Fibroblast of the conjunctiva (primary cell): ENCODE data around the gene HSP90AA1.
A peak's percentile ranks its signal among the peaks of the same experiment; 100 is the strongest.
"Not testable (repeated sequence)": the region's sequence is repeated elsewhere in the genome, so short reads cannot be mapped to it uniquely, and the experiment has no call there.

ENCODE experiments used
- DNase-seq: peaks from one replicate; pipeline ENCODE4 v3.0.0-alpha.2; 2010; ENCODE audit warnings: low read depth

The HSP90AA1 gene

DNA sequence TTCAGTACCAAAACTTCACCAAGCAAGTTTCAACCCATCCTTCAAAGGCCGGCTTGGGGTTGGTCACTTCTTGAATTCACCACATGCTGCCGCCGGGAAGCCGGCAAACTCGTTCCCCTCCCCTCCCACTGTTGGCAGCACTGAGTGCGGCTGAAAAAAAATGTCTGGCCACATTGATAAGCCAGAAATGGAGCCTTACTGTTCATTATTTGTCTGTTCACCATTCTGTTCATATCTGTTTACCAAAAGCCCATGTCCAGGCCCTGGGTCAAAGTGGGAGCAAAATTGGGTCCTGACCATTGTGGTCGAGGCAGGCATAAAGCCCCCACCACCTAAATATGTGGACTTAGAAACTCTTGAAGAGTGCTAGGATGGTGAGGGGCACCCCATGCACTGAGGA is 7.3 kb upstream of the HSP90AA1 start:
- DNase-seq: no peak

DNA sequence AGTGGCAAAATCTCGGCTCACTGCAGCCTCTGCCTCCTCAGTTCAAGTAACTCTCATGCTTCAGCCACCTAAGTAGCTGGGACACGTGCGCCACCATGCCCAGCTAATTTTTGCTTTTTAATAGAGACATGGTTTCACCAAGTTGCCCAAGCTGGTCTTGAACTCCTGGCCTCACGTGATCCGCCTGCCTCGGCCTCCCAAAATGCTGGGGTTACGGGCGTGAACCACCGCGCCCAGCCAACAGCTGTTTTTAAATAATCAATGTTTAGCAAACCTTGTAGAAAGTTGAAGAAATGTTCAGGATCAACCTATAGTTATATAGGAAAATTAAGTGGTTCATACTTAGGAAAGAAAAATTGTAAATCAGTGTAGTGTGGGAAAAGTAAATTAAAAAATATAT is 6.0 kb upstream of the HSP90AA1 start:
- DNase-seq: no peak

DNA sequence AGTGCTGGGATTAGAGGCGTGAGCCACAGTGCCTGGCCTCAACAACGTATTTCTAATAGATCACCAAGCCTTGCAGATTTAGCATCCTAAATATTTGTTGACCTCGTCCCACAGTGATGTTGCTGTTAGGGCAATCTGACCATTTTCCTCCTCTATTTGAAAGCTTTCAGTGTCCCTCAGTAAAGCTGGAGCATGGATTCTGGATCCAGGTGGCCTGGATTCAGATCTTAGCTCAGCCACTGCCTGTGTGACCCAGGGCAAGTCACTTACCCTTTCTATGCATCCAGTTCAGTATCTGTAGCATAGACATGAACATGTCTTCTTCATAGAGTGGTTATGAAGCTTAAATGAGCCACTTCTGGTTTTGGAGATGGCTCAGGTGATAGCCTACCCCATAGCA is 3.9 kb upstream of the HSP90AA1 start:
- no peak for DNase-seq

DNA sequence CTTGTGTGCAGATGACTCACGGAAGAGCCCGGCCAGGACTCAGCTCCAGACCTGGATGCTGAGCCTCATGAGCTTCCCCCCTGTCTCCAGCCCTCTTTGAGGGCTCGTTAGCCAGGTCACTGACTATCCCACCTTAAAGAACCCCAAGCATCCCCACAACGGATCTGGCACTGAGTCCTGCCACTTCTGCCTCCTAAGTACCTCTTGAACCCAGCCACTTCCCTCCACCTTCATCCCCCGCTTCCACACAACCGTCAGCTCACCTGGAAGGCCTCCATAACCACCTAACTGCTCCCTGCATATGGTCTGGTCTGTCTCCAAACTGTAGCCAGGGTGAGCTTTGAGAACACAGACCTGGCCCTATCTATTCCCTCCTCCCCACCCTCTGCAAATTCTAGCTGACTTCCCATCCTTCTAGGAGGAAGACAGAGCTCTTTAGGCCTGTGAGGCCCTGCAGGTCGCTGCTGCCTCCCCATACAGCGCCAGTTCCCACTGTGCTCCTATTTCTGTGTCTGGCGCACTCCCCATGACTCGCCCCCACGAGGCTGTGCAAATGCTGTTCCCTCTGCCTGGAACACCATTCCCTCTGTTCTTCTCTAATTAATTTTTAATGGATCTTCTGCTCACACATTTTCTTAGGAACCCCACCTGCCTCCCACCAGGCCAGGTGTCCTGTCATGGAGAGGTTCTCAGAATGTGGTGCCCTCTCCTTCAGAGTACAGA is 2.9 kb upstream of the HSP90AA1 start:
- no peak for DNase-seq

DNA sequence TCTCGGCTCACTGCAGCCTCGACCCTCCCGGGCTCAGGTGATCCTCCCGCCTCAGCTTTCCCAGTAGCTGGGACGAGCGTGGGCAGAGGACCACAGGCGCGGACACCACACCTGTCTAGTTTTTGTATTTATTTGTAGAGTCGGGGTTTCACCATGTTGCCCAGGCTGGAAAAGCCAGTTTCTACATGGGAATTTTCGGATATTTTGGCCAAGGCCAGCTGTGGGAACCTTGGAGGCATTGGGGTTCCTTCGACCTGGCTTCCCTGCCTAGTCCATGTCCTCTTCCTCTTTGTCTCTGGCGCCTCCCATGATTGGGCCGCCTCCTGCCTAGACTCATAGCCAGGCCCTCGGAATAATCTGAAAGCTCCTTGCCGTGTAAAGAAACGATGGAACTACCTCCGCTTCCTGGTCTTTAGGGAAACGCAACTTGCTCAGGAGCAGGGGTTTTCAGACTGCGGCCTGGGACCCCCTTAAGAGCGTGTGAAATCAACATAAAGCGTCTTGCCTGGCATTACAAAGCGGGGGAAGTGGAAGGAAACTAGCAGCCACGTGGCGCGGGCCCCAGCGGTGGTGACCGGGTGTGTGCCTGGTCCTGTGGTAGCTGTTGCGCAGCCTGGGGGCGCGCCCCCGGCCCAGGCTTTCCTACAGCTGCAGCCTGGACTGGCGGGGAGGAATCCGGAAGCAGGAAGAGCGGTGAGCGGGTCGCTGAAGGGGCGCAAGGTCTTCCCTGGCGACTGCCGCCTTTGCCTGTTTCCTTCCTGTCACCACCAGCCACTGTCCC is 1.4 kb upstream of the HSP90AA1 start:
- no peak for DNase-seq

DNA sequence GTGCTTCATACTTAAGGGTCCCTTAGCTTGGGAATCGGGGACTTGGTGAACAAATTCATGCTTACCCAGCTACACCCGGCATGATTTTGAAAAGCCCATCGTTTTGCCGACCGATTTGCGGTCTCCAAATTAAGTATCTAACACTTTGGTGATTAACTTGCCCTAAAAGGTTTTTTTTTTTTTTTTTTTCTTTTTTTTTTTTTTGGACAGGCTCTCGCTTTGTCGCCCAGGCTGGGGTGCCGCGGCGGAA is 843 bp upstream of the HSP90AA1 start:
- DNase-seq: no peak

DNA sequence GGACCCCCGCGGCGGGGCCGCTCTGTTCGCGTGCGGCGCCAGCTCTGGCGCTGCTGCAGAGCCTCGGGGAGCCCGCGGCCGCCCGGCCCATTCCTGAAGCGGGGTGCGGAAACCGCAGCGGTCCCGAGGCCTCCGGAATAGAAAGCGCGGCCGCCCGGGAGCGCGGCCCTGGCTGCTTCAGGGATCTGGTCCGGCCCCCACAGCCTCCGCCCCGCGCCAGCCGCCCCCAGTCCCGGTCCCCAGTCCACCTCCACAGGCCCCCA is 204 bp downstream of the HSP90AA1 start:
- no peak for DNase-seq

DNA sequence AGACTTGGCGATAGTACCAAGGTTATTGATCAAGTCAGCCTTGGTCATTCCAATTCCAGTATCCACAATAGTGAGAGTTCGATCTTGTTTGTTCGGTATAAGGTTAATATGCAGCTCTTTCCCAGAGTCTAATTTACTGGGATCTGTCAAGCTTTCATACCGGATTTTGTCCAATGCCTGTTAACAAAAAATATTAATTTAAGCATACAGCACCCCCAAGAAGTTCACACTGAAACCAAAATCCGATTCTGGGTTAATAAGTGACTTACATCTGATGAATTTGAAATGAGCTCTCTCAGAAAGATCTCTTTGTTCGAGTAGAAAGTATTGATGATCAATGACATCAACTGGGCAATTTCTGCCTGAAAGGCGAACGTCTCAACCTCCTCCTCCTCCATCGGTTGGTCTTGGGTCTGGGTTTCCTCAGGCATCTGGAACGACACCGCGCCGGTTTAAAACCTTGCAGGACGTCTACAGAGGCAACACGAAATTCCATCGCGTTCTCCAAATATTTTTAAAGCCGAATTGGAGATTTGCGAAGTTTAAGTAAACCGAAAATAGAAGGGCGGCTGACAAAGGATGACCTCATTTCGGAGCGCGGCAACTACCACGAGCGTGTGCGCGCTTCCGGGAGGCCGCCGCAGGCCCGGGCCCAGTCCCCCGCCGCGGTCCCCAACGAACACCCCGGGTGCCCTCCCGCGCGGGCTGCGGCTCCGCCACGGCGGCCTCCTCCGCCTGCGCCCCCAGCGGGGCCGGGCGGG is 716 bp downstream of the HSP90AA1 start:
- peak; percentile 28 for DNase-seq

DNA sequence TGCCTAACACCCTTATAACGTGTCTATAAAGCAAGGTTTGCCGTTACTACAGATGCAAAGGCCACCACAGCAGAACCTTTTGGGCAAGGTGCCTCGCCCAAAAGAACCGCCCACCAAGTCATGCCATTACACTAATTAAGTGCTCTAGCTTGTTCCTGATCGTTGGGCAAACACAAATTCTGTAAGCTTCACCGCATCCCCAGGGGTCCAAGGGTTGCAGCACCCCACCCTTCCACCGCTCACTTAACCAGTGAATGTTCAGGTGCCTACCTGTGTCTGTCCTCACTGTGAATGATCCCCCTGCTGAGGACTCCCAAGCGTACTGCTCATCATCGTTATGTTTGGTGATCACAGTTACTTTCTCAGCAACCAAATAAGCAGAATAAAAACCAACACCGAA is 1.4 kb downstream of the HSP90AA1 start:
- DNase-seq: no peak

DNA sequence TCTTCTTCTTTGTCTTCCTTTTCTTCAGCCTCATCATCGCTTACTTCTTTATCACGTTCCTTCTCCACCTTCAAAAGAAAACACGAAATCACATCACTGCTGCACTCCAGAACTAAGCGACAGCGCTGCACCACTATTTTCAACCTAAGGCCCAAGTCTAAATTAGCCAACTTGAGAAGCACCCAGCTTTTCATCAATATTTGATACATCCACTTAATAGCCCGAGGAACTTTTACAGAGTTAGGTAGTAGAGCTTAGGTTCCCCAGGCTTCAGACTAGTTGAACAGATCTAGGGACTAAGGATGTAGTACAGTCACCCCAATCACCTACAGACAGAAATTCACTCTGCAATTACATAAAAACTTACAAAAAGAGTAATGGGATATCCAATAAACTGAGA is 1.9 kb downstream of the HSP90AA1 start:
- DNase-seq: no peak

DNA sequence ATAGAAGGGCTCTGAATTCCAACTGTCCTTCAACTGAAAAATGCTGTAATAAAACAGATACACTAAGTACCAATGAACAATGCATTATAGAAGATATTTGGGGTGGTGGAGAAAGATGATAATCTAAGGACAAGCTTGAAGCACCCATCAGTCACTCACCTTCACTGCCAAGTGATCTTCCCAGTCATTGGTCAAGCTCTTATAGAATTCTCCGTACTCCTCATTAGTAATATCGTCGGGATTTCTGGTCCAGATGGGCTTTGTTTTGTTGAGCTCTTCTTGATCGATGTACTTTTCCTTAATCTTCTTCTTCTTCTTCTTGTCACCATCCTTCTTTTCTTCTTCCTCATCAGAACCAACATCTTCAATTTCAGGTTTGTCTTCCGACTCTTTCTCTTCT is 2.3 kb downstream of the HSP90AA1 start:
- DNase-seq: not testable (repeated sequence)

DNA sequence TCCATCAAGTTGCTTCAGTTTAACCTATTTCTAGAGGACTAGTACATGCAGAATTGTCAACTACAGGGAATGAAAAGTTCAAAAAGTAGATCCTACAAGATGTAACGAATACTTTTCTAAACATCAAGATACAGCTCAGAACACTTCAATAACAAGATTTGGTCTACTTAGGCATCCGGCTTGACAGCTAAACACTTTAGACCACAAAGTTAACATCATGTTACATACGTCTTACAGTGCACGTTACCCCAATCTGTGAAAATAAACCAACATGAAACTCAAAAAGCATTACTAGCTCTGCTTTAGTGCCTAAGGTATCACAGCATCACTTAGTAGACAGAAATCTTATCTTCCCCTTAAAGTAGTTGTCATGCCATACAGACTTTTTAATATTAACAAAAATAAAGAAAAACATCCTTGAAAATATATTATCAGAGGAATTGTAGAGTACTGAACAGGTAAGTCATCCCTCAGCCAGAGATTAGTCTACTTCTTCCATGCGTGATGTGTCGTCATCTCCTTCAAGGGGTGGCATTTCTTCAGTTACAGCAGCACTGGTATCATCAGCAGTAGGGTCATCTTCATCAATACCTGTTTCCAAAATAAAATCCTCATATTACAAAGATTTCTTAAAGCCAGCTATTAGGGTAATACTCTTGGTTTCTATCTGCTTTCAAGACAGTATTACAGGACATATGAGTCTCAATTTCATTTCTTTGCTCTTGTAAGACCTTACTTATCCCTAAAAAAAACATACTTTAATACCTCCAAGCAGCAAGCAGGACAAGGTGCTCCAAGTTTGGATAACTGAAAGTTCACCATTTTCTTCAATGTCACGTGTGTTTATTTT is 5.4 kb downstream of the HSP90AA1 start:
- DNase-seq: no peak

DNA sequence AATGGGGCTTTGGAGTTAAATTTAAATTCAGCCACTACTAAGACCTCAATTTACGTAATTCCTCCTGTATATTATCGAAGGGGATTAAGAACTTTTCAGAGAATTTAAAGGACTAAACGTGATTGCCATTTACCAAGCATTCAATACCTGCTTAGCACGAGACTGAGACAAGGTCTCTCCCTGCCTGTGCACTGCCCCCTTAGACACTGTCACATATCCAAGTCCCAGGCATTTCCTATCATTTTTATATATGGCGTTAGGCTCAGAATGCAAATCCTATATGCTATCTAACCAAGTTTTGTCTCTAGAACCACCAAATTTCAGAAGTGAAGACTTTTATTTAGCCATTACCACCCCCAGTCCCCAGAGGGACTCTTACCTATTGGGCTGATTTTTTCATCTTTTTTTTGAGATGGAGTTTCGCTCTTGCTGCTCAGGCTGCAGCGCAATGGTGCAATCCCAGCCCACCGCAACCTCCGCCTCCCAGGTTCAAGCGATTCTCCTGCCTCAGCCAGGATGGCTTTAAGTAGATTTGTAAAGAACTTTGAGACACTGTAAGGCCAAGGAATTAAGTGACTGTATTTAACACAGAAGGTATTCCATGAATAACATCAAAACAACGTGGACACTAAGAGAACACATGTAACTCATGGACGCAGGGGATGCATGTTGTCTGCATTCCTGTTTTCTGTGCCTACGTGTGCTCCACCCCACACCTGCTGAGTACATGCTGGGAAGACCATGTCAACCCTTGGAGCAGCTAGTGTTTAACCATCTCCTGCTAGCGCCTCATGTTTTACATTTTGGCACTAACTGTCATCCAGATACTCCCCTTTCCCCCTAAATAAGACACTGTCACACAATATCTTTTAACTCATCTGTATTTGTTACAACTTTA is 6.4 kb downstream of the HSP90AA1 start:
- no peak for DNase-seq

DNA sequence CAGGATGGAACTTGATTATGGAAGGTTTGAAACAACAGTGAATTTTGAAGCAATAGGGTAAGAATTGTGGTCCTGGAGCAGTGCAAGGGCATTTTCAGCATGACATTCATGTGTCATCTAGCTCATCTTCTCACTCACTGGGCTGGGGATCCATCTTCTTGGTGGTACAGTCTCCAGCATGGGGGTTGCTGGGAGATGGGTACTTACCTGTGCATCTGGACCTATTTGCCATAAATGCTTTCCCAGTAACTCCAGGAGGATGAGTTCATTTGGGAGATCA is 7.2 kb downstream of the HSP90AA1 start:
- no peak for DNase-seq

DNA sequence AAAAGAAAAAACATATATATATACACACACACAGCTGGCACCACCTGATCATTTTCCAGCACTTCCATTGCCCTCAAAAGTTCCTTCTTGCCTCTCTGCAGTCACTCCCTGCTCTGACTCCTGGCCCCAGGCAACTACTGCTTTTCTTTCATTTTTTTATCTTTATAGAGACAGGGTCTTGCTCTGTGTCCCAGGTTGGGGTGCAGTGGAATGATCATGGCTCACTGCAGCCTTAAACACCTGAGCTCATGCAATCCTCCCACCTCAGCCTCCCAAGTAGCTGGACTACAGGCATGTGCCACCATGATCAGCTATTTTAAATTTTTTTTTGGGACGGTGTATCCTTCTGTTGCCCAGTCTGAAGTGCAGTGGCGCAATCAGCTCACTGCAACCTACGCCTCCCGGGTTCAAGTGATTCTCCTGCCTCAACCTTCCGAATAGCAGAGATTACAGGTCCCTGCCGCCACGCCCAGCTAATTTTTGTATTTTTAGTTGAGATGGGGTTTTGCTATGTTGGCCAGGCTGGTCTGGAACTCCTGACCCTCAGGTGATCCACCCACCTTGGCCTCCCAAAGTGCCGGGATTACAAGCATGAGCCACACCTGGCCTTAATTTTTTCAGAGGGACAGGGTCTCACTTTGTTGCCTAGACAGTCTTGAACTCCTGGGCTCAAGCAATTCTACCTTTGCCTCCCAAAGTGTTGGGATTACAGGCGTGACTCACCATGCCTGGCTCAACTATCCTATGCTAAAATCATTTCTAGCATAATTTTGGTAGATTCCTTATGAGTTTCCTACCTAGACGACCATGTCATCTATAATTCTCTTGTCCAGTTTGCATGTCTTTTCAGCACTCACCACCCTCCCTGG is 7.8 kb downstream of the HSP90AA1 start:
- no peak for DNase-seq

DNA sequence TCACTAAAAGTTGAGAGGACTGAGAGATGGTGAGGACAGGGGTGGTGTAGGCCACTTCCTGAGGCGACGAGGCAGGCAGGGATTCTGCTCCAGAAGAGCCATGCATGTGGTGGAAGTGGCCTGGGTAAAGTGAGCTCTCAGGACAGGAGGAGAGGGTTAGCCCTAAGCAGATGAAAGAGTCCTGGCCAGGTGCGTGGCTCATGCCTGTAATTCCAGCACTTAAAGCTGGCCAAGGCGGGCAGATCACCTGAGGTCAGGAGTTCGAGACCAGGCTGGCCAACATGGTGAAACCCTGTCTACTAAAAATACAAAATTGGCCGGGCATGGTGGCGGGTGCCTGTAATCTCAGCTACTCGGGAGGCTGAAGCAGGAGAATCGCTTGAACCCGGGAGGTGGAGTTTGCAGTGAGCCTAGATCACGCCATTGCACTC is 8.5 kb downstream of the HSP90AA1 start:
- not testable (repeated sequence) for DNase-seq

DNA sequence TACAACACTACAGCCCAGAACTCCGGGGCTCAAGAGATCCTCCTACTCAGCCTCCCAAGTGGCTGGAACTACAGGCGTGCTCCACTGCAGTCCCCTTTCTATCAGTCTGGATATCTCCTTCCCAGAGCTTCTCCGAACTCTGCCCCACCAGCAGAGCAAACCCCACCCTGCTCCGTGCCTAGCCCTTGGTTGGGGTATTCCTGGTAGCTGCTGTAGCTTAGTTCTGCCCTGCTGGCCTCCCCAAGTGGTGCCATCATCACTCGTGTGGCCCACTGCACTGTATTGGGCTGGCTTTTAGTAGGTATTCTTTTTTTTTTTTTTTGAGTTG is 9.5 kb downstream of the HSP90AA1 start:
- no peak for DNase-seq

DNA sequence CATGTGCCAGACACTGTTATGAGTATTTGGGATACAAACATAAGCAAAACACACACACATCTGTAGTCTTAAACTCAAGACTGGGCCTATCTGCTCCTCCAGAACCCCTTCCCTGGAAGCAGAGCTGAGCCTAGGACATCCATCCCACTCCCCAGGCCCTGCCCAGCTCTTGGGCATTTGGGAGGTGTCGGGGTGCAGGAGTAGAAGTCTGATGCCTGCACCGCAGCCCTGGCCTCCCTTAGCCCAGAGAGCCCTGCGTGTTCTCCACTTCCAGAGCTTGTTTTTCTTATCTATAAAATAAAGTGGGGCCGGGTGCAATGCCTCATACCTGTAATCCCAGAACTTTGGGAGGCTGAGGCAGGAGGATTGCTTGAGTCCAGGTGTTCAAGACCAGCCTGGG is 11.7 kb downstream of the HSP90AA1 start:
- DNase-seq: no peak

DNA sequence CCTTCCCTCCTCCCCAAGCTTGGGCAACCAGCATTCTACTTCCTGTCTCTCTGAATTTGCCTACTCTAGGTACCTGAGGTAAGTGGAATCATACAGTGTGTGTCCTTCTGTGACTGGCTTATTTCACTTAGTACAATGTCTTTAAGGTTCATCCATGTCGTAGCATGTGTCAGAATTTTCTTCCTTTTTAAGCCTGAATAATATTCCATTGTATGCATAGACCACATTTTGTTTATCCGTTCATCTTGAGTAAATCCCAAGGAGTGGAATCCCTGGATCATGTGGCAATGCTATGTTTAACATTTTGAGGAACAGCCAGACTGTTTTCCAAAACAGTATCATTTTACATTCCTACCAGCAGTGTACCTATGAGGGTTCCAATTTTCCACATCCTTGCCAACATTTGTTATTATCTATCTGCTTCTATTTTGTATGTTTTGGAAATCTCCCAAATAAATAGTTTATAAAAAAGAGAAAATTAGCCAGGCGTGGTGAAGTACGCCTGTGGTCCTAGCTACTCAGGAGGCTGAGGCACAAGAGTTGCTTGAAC is 12.4 kb downstream of the HSP90AA1 start:
- DNase-seq: no peak

DNA sequence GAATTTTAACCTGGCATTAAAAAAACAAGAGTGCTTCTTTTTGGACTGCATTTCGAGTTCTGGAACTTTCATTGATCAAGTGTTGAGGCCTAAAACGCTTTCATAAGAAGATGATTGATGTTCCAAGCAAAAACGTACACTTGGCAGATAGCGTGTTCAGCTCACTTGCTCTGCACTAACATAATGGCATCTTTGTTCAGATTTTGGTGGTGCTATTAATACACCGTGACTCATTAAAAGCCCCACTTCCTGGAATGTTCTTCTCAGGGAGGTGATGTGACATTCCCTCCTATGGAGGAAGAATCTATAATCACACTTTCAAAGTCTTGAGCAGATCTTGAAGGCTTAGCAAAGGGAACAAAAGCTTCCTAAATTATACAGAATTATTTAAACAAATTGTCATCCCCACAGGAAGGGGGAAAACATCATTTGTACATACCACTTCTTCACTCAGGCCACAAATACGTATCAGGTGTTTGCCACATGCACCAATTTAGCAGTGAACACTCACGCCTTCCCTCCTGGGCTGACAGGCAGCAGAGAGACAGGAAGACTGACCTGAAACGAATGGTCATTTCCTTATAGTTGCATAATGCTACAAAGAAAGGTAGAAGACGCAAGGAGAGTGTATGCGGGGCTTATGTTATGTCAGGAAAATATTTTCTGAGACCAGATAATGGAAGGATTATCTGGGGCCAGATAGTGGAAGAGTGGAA is 15.4 kb downstream of the HSP90AA1 start:
- DNase-seq: no peak
